ENCODE measurements around the gene OR6K2.

DNA sequence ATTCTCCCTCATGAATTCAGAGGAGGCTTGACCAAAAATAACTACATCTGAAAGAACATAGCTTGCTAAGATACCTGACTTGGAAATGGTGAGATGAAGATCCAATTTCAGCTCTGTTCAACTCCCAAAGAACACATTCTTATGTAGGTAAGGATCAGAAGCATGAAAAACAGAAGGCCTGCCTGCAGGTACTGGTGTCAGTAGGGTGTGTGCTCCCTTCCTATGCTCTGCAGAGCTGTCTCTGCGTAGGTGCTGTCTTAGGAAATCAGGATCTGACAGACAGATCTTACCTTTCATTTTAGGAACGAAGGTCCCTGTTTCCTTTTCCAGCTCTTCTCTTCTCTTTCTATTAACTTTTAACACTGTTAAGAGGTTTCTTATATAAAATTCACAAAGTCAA is 5.6 kb upstream of the OR6K2 start:
- TF ChIP-seq, protein P1, sequence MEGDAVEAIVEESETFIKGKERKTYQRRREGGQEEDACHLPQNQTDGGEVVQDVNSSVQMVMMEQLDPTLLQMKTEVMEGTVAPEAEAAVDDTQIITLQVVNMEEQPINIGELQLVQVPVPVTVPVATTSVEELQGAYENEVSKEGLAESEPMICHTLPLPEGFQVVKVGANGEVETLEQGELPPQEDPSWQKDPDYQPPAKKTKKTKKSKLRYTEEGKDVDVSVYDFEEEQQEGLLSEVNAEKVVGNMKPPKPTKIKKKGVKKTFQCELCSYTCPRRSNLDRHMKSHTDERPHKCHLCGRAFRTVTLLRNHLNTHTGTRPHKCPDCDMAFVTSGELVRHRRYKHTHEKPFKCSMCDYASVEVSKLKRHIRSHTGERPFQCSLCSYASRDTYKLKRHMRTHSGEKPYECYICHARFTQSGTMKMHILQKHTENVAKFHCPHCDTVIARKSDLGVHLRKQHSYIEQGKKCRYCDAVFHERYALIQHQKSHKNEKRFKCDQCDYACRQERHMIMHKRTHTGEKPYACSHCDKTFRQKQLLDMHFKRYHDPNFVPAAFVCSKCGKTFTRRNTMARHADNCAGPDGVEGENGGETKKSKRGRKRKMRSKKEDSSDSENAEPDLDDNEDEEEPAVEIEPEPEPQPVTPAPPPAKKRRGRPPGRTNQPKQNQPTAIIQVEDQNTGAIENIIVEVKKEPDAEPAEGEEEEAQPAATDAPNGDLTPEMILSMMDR (conservative IDR thresholded peaks at IDR 0.05; ENCODE audit: low read depth, low read length), result no peak
- no peak for TF ChIP-seq CEBPB (IDR thresholded peaks at IDR 0.05; ENCODE audit: low read depth, low read length)
- no peak for TF ChIP-seq MAFK (IDR thresholded peaks at IDR 0.05; ENCODE audit: low read depth, low read length)
- TF ChIP-seq POLR2A (IDR thresholded peaks at IDR 0.05; ENCODE audit: low read depth, low read length), result no peak
- TF ChIP-seq BHLHE40 (IDR thresholded peaks at IDR 0.05; ENCODE audit: low read depth, low read length), result no peak
- no peak for TF ChIP-seq MXI1 (IDR thresholded peaks at IDR 0.05; ENCODE audit: borderline replicate concordance, low read depth, low read length)
- TF ChIP-seq CHD1 (IDR thresholded peaks at IDR 0.05; ENCODE audit: low read depth, low read length), result no peak
- no peak for TF ChIP-seq SMC3 (IDR thresholded peaks at IDR 0.05; ENCODE audit: low read depth, low read length)
- TF ChIP-seq RAD21 (IDR thresholded peaks at IDR 0.05; ENCODE audit: low read length), result no peak
- TF ChIP-seq RFX5 (IDR thresholded peaks at IDR 0.05; ENCODE audit: low read depth, low read length), result no peak
- TF ChIP-seq, protein P2, sequence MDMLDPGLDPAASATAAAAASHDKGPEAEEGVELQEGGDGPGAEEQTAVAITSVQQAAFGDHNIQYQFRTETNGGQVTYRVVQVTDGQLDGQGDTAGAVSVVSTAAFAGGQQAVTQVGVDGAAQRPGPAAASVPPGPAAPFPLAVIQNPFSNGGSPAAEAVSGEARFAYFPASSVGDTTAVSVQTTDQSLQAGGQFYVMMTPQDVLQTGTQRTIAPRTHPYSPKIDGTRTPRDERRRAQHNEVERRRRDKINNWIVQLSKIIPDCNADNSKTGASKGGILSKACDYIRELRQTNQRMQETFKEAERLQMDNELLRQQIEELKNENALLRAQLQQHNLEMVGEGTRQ (IDR thresholded peaks at IDR 0.05; ENCODE audit: low read depth, low read length), result no peak
- no peak for TF ChIP-seq FOS (IDR thresholded peaks at IDR 0.05; ENCODE audit: low read depth, low read length)
- TF ChIP-seq, protein P3, sequence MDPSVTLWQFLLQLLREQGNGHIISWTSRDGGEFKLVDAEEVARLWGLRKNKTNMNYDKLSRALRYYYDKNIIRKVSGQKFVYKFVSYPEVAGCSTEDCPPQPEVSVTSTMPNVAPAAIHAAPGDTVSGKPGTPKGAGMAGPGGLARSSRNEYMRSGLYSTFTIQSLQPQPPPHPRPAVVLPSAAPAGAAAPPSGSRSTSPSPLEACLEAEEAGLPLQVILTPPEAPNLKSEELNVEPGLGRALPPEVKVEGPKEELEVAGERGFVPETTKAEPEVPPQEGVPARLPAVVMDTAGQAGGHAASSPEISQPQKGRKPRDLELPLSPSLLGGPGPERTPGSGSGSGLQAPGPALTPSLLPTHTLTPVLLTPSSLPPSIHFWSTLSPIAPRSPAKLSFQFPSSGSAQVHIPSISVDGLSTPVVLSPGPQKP (IDR thresholded peaks at IDR 0.05; ENCODE audit: borderline replicate concordance, low read depth, low read length), result no peak

All from IMR-90 (cell line).